SK-N-SH (cell line): ENCODE data around the gene CHPF2. TPM values are rescaled to one million over a fixed set of nuclear protein-coding genes. Genes with fewer than 3 reads are reported as not detected.

ENCODE experiments used
- CTCF ChIA-PET: fragments of 300-600, 350-600 bp; formaldehyde crosslinking; extraction: SDS; loops from one replicate; lab custom pipeline; 2021; lab: Yijun Ruan, JAX
- POLR2A ChIA-PET: fragments of 350-600 bp; sonication (Branson Sonifier 250); formaldehyde crosslinking; extraction: SDS; loops from one replicate; lab custom pipeline; 2020; ENCODE audit warnings: antibody characterized with exemption, inconsistent platforms; lab: Yijun Ruan, JAX
- DNase-seq: peaks from one replicate; pipeline ENCODE4 v3.0.0; 2012
- H2AFZ ChIP-seq: fragments of 200-600 bp; sonication (generic); 2 replicates; pipeline ENCODE4 v1.8.1; 2016; ENCODE audit warnings: antibody characterized with exemption, mild to moderate bottlenecking, low read depth
- H3F3A ChIP-seq: fragments of 200-600 bp; sonication (generic); replicated peaks from 2 replicates; pipeline ENCODE3; 2016; ENCODE audit warnings: antibody characterized with exemption, mild to moderate bottlenecking; ENCODE audit not compliant: insufficient read depth
- H3K27ac ChIP-seq, 2 experiments: fragments of 200-500 bp in 1 of 2; fragments of 200-600 bp in 1 of 2; sonication (Bioruptor generic) in 1 of 2; sonication (generic), shearing (Covaris generic) in 1 of 2; 2 replicates each; pipeline versions ENCODE4 v1.5.1 to v1.6.1; 2014 to 2016; ENCODE audit warnings: low read depth in 2 of 2, inconsistent platforms in 1 of 2, low read length in 1 of 2, mild to moderate bottlenecking in 1 of 2, mixed read lengths in 1 of 2
- H3K27me3 ChIP-seq: fragments of 200-600 bp; sonication (generic), shearing (Covaris generic); 2 replicates; pipeline ENCODE4 v1.6.1; 2016; ENCODE audit warnings: mixed run types; ENCODE audit not compliant: insufficient read depth
- H3K36me3 ChIP-seq, 2 experiments: fragments of 200-500 bp in 1 of 2; fragments of 200-600 bp in 1 of 2; sonication (Bioruptor generic) in 1 of 2; sonication (generic) in 1 of 2; replicated peaks in 1 of 2; 2 replicates each; pipeline versions ENCODE3 to v1.5.1; 2014 to 2016; ENCODE audit warnings: low read length in 1 of 2, mild to moderate bottlenecking in 1 of 2; ENCODE audit not compliant: insufficient read depth in 2 of 2, control insufficient read depth in 1 of 2
- H3K4me1 ChIP-seq, 2 experiments: fragments of 200-500 bp in 1 of 2; fragments of 200-600 bp in 1 of 2; sonication (Bioruptor generic) in 1 of 2; sonication (generic), shearing (Covaris generic) in 1 of 2; 2 replicates each; pipeline versions ENCODE4 v1.5.1 to v1.6.1; 2014 to 2016; ENCODE audit warnings: low read depth in 1 of 2, low read length in 1 of 2, mixed run types in 1 of 2; ENCODE audit not compliant: insufficient read depth in 2 of 2, control insufficient read depth in 1 of 2
- H3K4me2 ChIP-seq: fragments of 200-600 bp; sonication (generic), shearing (Covaris generic); 2 replicates; pipeline ENCODE4 v1.6.1; 2017; ENCODE audit warnings: mixed run types
- H3K4me3 ChIP-seq, 2 experiments: fragments of 200-500 bp in 1 of 2; fragments of 200-600 bp in 1 of 2; sonication (Bioruptor generic) in 1 of 2; sonication (generic), shearing (Covaris generic) in 1 of 2; 2 replicates each; pipeline versions ENCODE4 v1.5.1 to v1.8.1; 2014 to 2016; ENCODE audit warnings: low read depth in 2 of 2, inconsistent platforms in 1 of 2, low read length in 1 of 2, mild to moderate bottlenecking in 1 of 2, mixed read lengths in 1 of 2, moderate library complexity in 1 of 2
- H3K79me2 ChIP-seq: fragments of 200-600 bp; sonication (generic); 2 replicates; pipeline ENCODE4 v1.8.1; 2017; ENCODE audit warnings: mild to moderate bottlenecking; ENCODE audit not compliant: insufficient read depth
- H3K9ac ChIP-seq: fragments of 200-600 bp; sonication (generic); 2 replicates; pipeline ENCODE4 v1.6.1; 2017; ENCODE audit warnings: mixed run types
- H3K9me2 ChIP-seq: fragments of 200-600 bp; sonication (generic); 2 replicates; pipeline ENCODE4 v1.6.1; 2017; ENCODE audit warnings: mixed run types
- H3K9me3 ChIP-seq: fragments of 200-600 bp; sonication (generic); 2 replicates; pipeline ENCODE4 v1.6.1; 2017; ENCODE audit warnings: mixed run types, mild to moderate bottlenecking, moderate library complexity
- H4K20me1 ChIP-seq: fragments of 200-600 bp; sonication (generic); 2 replicates; pipeline ENCODE4 v1.6.1; 2017; ENCODE audit warnings: mild to moderate bottlenecking, mixed run types; ENCODE audit not compliant: insufficient read depth
- EP300 ChIP-seq, 2 experiments: IDR thresholded peaks; 2 replicates each; pipeline versions ENCODE4 v1.4.0 to v1.6.1; 2012; ENCODE audit warnings: borderline replicate concordance in 1 of 2, low read depth in 1 of 2, low read length in 1 of 2
- FOSL2 ChIP-seq: IDR thresholded peaks from 2 replicates; pipeline ENCODE4 v1.4.0; 2012; ENCODE audit warnings: low read depth, mild to moderate bottlenecking, moderate library complexity, borderline replicate concordance
- FOXJ3 ChIP-seq: sonication (generic); formaldehyde crosslinking; IDR thresholded peaks from 2 replicates; pipeline ENCODE4 v1.5.1; 2020; ENCODE audit warnings: mild to moderate bottlenecking, missing genetic modification reagents
- GATA2 ChIP-seq: sonication (generic); formaldehyde crosslinking; IDR thresholded peaks from 2 replicates; pipeline ENCODE4 v1.5.0; 2020; ENCODE audit warnings: mild to moderate bottlenecking, missing genetic modification reagents
- JUND ChIP-seq: IDR thresholded peaks from 2 replicates; pipeline ENCODE4 v1.4.0; 2012
- MAX ChIP-seq: IDR thresholded peaks from 2 replicates; pipeline ENCODE4 v1.4.0; 2012; ENCODE audit warnings: low read depth
- MXI1 ChIP-seq: IDR thresholded peaks from 2 replicates; pipeline ENCODE4 v1.6.1; 2012; ENCODE audit warnings: mild to moderate bottlenecking, low read depth, low read length, improper control_type of control experiment
- POLR2AphosphoS5 ChIP-seq: IDR thresholded peaks from 2 replicates; pipeline ENCODE4 v1.6.1; 2012; ENCODE audit warnings: low read depth, low read length
- RAD21 ChIP-seq: IDR thresholded peaks from 2 replicates; pipeline ENCODE4 v1.6.1; 2012; ENCODE audit warnings: mild to moderate bottlenecking, low read length
- REST ChIP-seq: IDR thresholded peaks from 2 replicates; pipeline ENCODE4 v1.6.1; 2012; ENCODE audit warnings: mild to moderate bottlenecking, low read depth, low read length, moderate library complexity
- RFX5 ChIP-seq: IDR thresholded peaks from 2 replicates; pipeline ENCODE4 v1.6.1; 2012; ENCODE audit warnings: mild to moderate bottlenecking, improper control_type of control experiment, low read length
- SIN3A ChIP-seq: IDR thresholded peaks from 2 replicates; pipeline ENCODE4 v1.6.1; 2012; ENCODE audit warnings: low read depth, mild to moderate bottlenecking, low read length, moderate library complexity, borderline replicate concordance
- TAF1 ChIP-seq: IDR thresholded peaks from 2 replicates; pipeline ENCODE4 v1.6.1; 2012; ENCODE audit warnings: low read depth, mild to moderate bottlenecking, low read length, moderate library complexity, borderline replicate concordance
- YY1 ChIP-seq: IDR thresholded peaks from 2 replicates; pipeline ENCODE4 v1.4.0; 2012; ENCODE audit warnings: low read depth, mild to moderate bottlenecking
- WGBS: methylation state at CpG from one replicate; pipeline ENCODE4 v1.1.6; 2017; ENCODE audit warnings: low lambda C conversion rate; 5-methylcytosine and 5-hydroxymethylcytosine counted together
- polyA plus RNA-seq, 3 experiments: library from polyadenylated mRNA; depleted of rRNA; stranded (reverse); fragments of >200 nt; gene quantifications; 2 replicates each; pipeline ENCODE4 v1.2.3, GENCODE V29; 2012

CHPF2 gene
- polyA plus RNA-seq, 1 of the 3 experiments (the other 2 are of a cell fraction) = 68.6 TPM

DNA sequence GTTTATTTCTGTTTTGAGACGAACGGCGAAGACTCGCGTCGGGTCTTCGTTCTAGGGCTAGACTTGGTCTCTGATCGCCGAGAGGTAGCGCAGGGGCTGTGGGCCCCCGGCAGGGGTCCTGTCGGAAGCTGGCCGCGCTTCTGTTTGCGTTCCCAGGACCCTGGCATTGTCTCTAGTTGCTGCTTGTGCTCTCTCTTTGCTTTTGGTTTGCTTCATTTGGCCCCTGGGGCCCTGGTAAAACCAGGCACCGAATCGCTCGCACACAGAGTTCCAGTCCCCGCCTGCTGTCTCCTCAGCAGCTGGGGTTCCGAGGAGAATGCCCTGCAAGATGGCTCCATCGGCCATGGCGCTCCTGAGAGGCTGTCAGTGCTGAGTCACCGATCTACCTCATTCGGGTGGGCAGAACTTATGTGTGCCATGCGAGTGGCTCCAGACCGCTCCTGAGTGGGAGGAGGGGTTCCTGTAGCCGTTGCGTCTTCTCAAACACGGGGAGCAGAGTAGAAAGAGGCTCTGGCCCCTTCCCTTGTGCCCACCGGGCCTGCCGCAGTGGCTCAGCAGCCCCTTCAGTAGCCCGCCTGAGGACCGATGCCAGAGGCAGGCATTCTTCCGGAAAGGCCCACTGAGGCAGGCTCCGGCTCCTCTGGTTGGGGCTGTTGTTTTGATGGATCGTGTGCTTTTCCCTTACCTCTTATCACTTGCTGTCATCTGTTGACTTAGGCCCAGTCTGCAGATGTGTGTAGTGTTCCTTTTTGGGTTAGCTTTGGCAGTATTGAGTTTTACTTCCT, 826 bp downstream of the CHPF2 start:
- H3K36me3 ChIP-seq = peaks cover 34 to 37% of the 10 kb centered on the region in 2 experiments
- peaks cover 6% of the 10 kb centered on the region for H3F3A ChIP-seq
- H3K4me3 ChIP-seq = peak overlapping the region; percentile 95 to 100
- peak overlapping the region; percentile 94 for H3K4me2 ChIP-seq
- no peaks in the 10 kb centered on the region for H3K9me3 ChIP-seq
- WGBS = 5% methylated on average over 30 of the region's 36 CpGs
- H4K20me1 ChIP-seq = peaks cover 50% of the 10 kb centered on the region
- peak; percentile 82 for DNase-seq
- H3K27me3 ChIP-seq = no peaks in the 10 kb centered on the region
- H3K4me1 ChIP-seq = peaks cover 6 to 22% of the 10 kb centered on the region in 2 experiments
- peaks cover 63% of the 10 kb centered on the region for H3K79me2 ChIP-seq
- ChIA-PET CTCF (interaction anchor here (1.2 to 7.7 kb wide), 4 partner anchors 12 to 109 kb away, joined by 3 to 122 read pairs (median 4); partner anchors contain the start of gene GBX1), POLR2A (interaction anchor here (1.0 to 2.1 kb wide), 7 partner anchors 10 to 205 kb away, joined by 3 to 18 read pairs (median 5); partner anchors contain the start of genes ABCB8, FASTK and SMARCD3)
- H2AFZ ChIP-seq = peak overlapping the region; percentile 20; the same call in 1 of the 2 replicates
- H3K27ac ChIP-seq = peak overlapping the region; percentile 84 to 91
- H3K9ac ChIP-seq = peak overlapping the region; percentile 97
- TF ChIP-seq TAF1 (peak; percentile 82), FOSL2 (peak; percentile 76; the same call in 1 of the 2 replicates), FOXJ3 (CRISPR knock-in tag) (no peak), GATA2 (CRISPR knock-in tag) (0 out of 2 replicates have a peak, but pooled peaks have one; percentile 22), MAX (peak; percentile 83), REST (no peak), RAD21 (no peak), EP300 (IDR thresholded peaks at IDR 0.05; ENCODE audit: borderline replicate concordance in 1 of 2, low read depth in 1 of 2, low read length in 1 of 2) (no peak), JUND (0 out of 2 replicates have a peak, but pooled peaks have one; percentile 30), SIN3A (peak; percentile 95), RFX5 (no peak), YY1 (peak; percentile 90), MXI1 (peak; percentile 82), POLR2AphosphoS5 (peak; percentile 61; the same call in 1 of the 2 replicates)
- no peaks in the 10 kb centered on the region for H3K9me2 ChIP-seq
